ENCODE results near the gene WFDC1. TPM values are rescaled to one million over a fixed set of nuclear protein-coding genes. Genes with fewer than 3 reads are reported as not detected.

Gene WFDC1
- total RNA-seq, 1 experiment from 2014 or later: not detected

- H3K4me1 Mint-ChIP-seq (ENCODE audit: low read depth, unreplicated experiment): no peaks in the 10 kb centered on the region
- H3K4me1 ChIP-seq: no peaks in the 10 kb centered on the region
- POLR2A ChIA-PET: no interaction called here
- H3K4me3 ChIP-seq (ENCODE audit: low read depth, low read length): no peak overlapping the region
- TF ChIP-seq, protein P1, sequence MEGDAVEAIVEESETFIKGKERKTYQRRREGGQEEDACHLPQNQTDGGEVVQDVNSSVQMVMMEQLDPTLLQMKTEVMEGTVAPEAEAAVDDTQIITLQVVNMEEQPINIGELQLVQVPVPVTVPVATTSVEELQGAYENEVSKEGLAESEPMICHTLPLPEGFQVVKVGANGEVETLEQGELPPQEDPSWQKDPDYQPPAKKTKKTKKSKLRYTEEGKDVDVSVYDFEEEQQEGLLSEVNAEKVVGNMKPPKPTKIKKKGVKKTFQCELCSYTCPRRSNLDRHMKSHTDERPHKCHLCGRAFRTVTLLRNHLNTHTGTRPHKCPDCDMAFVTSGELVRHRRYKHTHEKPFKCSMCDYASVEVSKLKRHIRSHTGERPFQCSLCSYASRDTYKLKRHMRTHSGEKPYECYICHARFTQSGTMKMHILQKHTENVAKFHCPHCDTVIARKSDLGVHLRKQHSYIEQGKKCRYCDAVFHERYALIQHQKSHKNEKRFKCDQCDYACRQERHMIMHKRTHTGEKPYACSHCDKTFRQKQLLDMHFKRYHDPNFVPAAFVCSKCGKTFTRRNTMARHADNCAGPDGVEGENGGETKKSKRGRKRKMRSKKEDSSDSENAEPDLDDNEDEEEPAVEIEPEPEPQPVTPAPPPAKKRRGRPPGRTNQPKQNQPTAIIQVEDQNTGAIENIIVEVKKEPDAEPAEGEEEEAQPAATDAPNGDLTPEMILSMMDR (IDR thresholded peaks at IDR 0.05; ENCODE audit: insufficient read depth in 1 of 2, low read depth in 1 of 2, low read length in 1 of 2, severe bottlenecking in 1 of 2, unreplicated experiment in 1 of 2): no peak
- H3K36me3 Mint-ChIP-seq (ENCODE audit: insufficient read depth, unreplicated experiment): no peaks in the 10 kb centered on the region
- no peaks in the 10 kb centered on the region for H3K36me3 ChIP-seq (ENCODE audit: control insufficient read depth, insufficient read depth, low read length)
- intact Hi-C loops (cut with micrococcal nuclease; ENCODE audit: unreplicated experiment): no loop called here
- H3K9me3 Mint-ChIP-seq (ENCODE audit: unreplicated experiment): no peaks in the 10 kb centered on the region
- H3K9me3 ChIP-seq: no peaks in the 10 kb centered on the region; the same call in 1 of the 2 replicates
- no peak overlapping the region for H3K27ac Mint-ChIP-seq (ENCODE audit: unreplicated experiment)
- no peak for DNase-seq
- no peaks in the 10 kb centered on the region for H3K27me3 Mint-ChIP-seq (ENCODE audit: insufficient read depth, unreplicated experiment)
- CTCF ChIA-PET: no interaction called here
- no peaks in the 10 kb centered on the region; the same call in 1 of the 2 replicates for H3K27me3 ChIP-seq (replicated peaks; ENCODE audit: control insufficient read depth, insufficient read depth, low read length)
- no TSS peak for BruUV-seq (replicated peaks)
- no peak overlapping the region for H3K4me3 Mint-ChIP-seq (ENCODE audit: unreplicated experiment)
These were observed 34.3 kb downstream of the WFDC1 start for GRCh38 chr16:84329016-84329415.

DNA sequence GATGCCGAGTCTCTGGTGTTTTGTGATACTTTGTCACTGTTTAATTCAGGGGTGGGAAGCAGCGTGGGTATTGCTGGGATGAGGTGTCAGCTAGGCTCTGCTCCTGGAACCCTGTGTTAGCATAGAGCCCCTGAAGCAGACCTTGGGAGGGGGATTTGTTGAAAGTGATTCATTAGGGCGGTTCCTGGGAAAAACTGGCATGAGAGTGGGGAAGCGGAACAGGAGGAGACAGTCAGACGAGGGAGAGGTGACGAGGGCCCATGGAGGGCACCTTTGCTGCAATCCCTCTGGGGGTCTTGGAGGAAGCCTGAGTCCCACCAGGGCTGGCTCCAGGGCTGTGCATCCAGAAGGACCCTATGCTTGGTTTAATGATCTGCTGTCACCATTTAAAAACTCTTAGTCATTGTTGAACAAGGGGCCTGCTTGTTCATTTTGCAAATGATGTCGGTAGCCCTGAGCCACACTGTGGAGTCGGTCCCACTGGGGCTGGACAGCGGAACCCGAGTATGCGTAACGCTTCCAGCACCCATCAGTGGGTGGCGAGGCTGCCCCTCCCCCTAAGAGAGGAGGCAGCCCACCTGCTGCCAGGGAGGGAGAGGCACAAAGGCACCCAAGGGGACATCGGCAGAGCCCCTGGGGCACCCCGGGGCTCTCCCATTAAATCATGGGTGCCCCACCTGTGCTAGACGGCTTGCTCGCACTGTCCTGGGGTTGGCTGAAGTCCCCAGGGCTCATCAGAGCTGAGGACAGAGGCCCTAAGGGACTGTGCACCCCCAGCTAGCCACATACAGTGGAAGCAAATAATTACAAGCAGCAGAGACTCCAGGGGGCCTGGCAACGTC is 35.4 kb downstream of the WFDC1 start:
- ChIA-PET CTCF (no interaction called here), POLR2A (no interaction called here)
- Mint-ChIP-seq H3K27me3 (ENCODE audit: insufficient read depth, unreplicated experiment) (no peaks in the 10 kb centered on the region), H3K27ac (ENCODE audit: unreplicated experiment) (no peak overlapping the region), H3K4me3 (ENCODE audit: unreplicated experiment) (no peak overlapping the region), H3K4me1 (ENCODE audit: low read depth, unreplicated experiment) (no peaks in the 10 kb centered on the region), H3K9me3 (ENCODE audit: unreplicated experiment) (peaks cover 2% of the 10 kb centered on the region), H3K36me3 (ENCODE audit: insufficient read depth, unreplicated experiment) (no peaks in the 10 kb centered on the region)
- TF ChIP-seq, protein P1 (IDR thresholded peaks at IDR 0.05; ENCODE audit: insufficient read depth in 1 of 2, low read depth in 1 of 2, low read length in 1 of 2, severe bottlenecking in 1 of 2, unreplicated experiment in 1 of 2): no peak
- H3K9me3 ChIP-seq: no peaks in the 10 kb centered on the region; the same call in 1 of the 2 replicates
- H3K4me3 ChIP-seq (ENCODE audit: low read depth, low read length): no peak overlapping the region
- intact Hi-C loops (cut with micrococcal nuclease; ENCODE audit: unreplicated experiment): no loop called here
- H3K27me3 ChIP-seq (replicated peaks; ENCODE audit: control insufficient read depth, insufficient read depth, low read length): no peaks in the 10 kb centered on the region; the same call in 1 of the 2 replicates
- H3K36me3 ChIP-seq (ENCODE audit: control insufficient read depth, insufficient read depth, low read length): no peaks in the 10 kb centered on the region
- DNase-seq: no peak
- H3K4me1 ChIP-seq: no peaks in the 10 kb centered on the region
- no TSS peak for BruUV-seq (replicated peaks)

DNA sequence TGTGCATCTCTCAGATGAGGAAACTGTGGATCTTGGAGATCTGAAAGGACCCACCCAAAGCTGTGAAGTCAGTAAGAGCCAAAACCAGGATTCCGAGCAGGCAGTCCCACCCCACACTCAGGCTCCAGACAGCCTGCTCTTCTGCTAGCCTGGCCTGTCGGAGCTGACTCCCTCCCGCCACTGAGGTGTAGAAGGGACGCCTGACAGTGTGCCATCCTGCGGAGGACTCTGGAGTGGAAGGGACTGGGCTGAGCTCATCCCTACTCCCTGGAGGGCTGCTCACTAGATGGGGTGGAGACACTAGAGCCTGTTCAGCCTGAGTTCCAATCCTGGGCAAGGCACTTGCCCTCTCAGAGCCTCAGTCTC is 36.0 kb downstream of the WFDC1 start:
- Histone ChIP-seq H3K36me3 (ENCODE audit: control insufficient read depth, insufficient read depth, low read length) (no peaks in the 10 kb centered on the region), H3K9me3 (no peaks in the 10 kb centered on the region; the same call in 1 of the 2 replicates), H3K4me3 (ENCODE audit: low read depth, low read length) (no peak overlapping the region), H3K27me3 (replicated peaks; ENCODE audit: control insufficient read depth, insufficient read depth, low read length) (no peaks in the 10 kb centered on the region; the same call in 1 of the 2 replicates), H3K4me1 (no peaks in the 10 kb centered on the region)
- CTCF ChIA-PET: no interaction called here
- Mint-ChIP-seq H3K36me3 (ENCODE audit: insufficient read depth, unreplicated experiment) (no peaks in the 10 kb centered on the region), H3K27ac (ENCODE audit: unreplicated experiment) (no peak overlapping the region), H3K27me3 (ENCODE audit: insufficient read depth, unreplicated experiment) (no peaks in the 10 kb centered on the region), H3K9me3 (ENCODE audit: unreplicated experiment) (peaks cover 8% of the 10 kb centered on the region), H3K4me3 (ENCODE audit: unreplicated experiment) (no peak overlapping the region), H3K4me1 (ENCODE audit: low read depth, unreplicated experiment) (no peaks in the 10 kb centered on the region)
- TF ChIP-seq, protein P1 (IDR thresholded peaks at IDR 0.05; ENCODE audit: insufficient read depth in 1 of 2, low read depth in 1 of 2, low read length in 1 of 2, severe bottlenecking in 1 of 2, unreplicated experiment in 1 of 2): no peak
- intact Hi-C loops (cut with micrococcal nuclease; ENCODE audit: unreplicated experiment): no loop called here
- DNase-seq: no peak
- no TSS peak for BruUV-seq (replicated peaks)
- POLR2A ChIA-PET: no interaction called here

All from Caco-2 (cell line).